ACC112 (cell line): ENCODE measurements around the gene SUPT6H.

Experiments
- H2AFZ ChIP-seq: fragments of 200-600 bp; sonication (generic); one replicate; pipeline ENCODE4 v1.6.0; 2017; ENCODE audit warnings: antibody characterized with exemption, low read length; ENCODE audit not compliant: unreplicated experiment
- H3K27ac ChIP-seq: fragments of 200-600 bp; sonication (generic); 2 replicates; pipeline ENCODE4 v1.5.1; 2014; ENCODE audit warnings: low read depth, mild to moderate bottlenecking, antibody characterized with exemption, low read length, moderate library complexity
- H3K27me3 ChIP-seq: fragments of 200-600 bp; sonication (generic); 2 replicates; pipeline ENCODE4 v1.6.1; 2014; ENCODE audit warnings: mild to moderate bottlenecking, antibody characterized with exemption, low read length, moderate library complexity, mixed read lengths; ENCODE audit not compliant: insufficient read depth
- H3K36me3 ChIP-seq: fragments of 200-600 bp; sonication (generic); 2 replicates; pipeline ENCODE4 v1.6.1; 2016; ENCODE audit warnings: mild to moderate bottlenecking, antibody characterized with exemption, low read length, moderate library complexity, mixed read lengths; ENCODE audit not compliant: insufficient read depth
- H3K4me1 ChIP-seq: fragments of 200-600 bp; sonication (generic); one replicate; pipeline ENCODE4 v1.6.1; 2016; ENCODE audit warnings: low read length, mixed read lengths; ENCODE audit not compliant: insufficient read depth, unreplicated experiment, control insufficient read depth
- H3K4me3 ChIP-seq: fragments of 200-600 bp; sonication (generic); 2 replicates; pipeline ENCODE4 v1.5.1; 2014; ENCODE audit warnings: mild to moderate bottlenecking, low read depth, low read length
- H3K79me2 ChIP-seq: fragments of 200-600 bp; sonication (generic); one replicate; pipeline ENCODE4 v1.6.0; 2016; ENCODE audit warnings: low read length; ENCODE audit not compliant: control insufficient read depth, unreplicated experiment, insufficient read depth

The SUPT6H gene

GRCh38 chr17:28738680-28739384 lies 76.8 kb downstream of the SUPT6H start:
- no peaks in the 10 kb centered on the region for H3K27me3 ChIP-seq
- H3K36me3 ChIP-seq = no peaks in the 10 kb centered on the region
- H2AFZ ChIP-seq = no peak overlapping the region
- H3K4me1 ChIP-seq = peaks cover 5% of the 10 kb centered on the region
- no peak overlapping the region for H3K27ac ChIP-seq
- H3K79me2 ChIP-seq = no peaks in the 10 kb centered on the region
- no peak overlapping the region for H3K4me3 ChIP-seq

- Histone ChIP-seq H3K79me2 (peaks cover 15% of the 10 kb centered on the region), H3K36me3 (no peaks in the 10 kb centered on the region), H3K4me3 (no peak overlapping the region), H3K4me1 (peaks cover 7% of the 10 kb centered on the region), H2AFZ (no peak overlapping the region), H3K27ac (no peak overlapping the region), H3K27me3 (no peaks in the 10 kb centered on the region)
Measured at GRCh38 chr17:28740406-28741357, 78.7 kb downstream of the SUPT6H start.

GRCh38 chr17:28741358-28742349 lies 79.6 kb downstream of the SUPT6H start:
- H3K27me3 ChIP-seq = no peaks in the 10 kb centered on the region
- H3K4me1 ChIP-seq = peaks cover 16% of the 10 kb centered on the region
- no peak overlapping the region for H3K27ac ChIP-seq
- no peak overlapping the region for H3K4me3 ChIP-seq
- H3K79me2 ChIP-seq = peaks cover 25% of the 10 kb centered on the region
- no peaks in the 10 kb centered on the region for H3K36me3 ChIP-seq
- H2AFZ ChIP-seq = no peak overlapping the region

- H3K27ac ChIP-seq = peak within 1 kb of the TSS; percentile 85
- no peaks in the 10 kb centered on the region for H3K27me3 ChIP-seq
- peaks cover 5% of the 10 kb centered on the region; the same call in 1 of the 2 replicates for H3K36me3 ChIP-seq
- H2AFZ ChIP-seq = peak within 1 kb of the TSS; percentile 34
- H3K4me3 ChIP-seq = peak within 1 kb of the TSS; percentile 95
- peaks cover 34% of the 10 kb centered on the region for H3K79me2 ChIP-seq
- H3K4me1 ChIP-seq = peaks cover 25% of the 10 kb centered on the region
Measured at GRCh38 chr17:28743243-28744103, 81.5 kb downstream of the SUPT6H start, which contains the start of gene TRAF4. Gene TRAF4 (plus strand): TSS chr17:28744011. CDS start chr17:28744113, 102 bp downstream.

- peaks cover 32% of the 10 kb centered on the region for H3K4me1 ChIP-seq
- peaks cover 5% of the 10 kb centered on the region; the same call in 1 of the 2 replicates for H3K36me3 ChIP-seq
- H3K4me3 ChIP-seq = peak overlapping the region; percentile 95
- peak overlapping the region; percentile 85 for H3K27ac ChIP-seq
- H2AFZ ChIP-seq = no peak overlapping the region
- H3K79me2 ChIP-seq = peaks cover 34% of the 10 kb centered on the region
- H3K27me3 ChIP-seq = no peaks in the 10 kb centered on the region
Measured at GRCh38 chr17:28744104-28744971, 82.3 kb downstream of the SUPT6H start.

- H2AFZ ChIP-seq = no peak overlapping the region
- peak overlapping the region; percentile 95 for H3K4me3 ChIP-seq
- H3K36me3 ChIP-seq = peaks cover 5% of the 10 kb centered on the region; the same call in 1 of the 2 replicates
- H3K79me2 ChIP-seq = peaks cover 34% of the 10 kb centered on the region
- H3K27me3 ChIP-seq = no peaks in the 10 kb centered on the region
- H3K27ac ChIP-seq = peak overlapping the region; percentile 85
- H3K4me1 ChIP-seq = peaks cover 33% of the 10 kb centered on the region
Measured at GRCh38 chr17:28744972-28745785, 83.2 kb downstream of the SUPT6H start.

- Histone ChIP-seq H3K27me3 (no peaks in the 10 kb centered on the region), H3K4me1 (peaks cover 33% of the 10 kb centered on the region), H3K36me3 (peaks cover 10% of the 10 kb centered on the region; the same call in 1 of the 2 replicates), H3K79me2 (peaks cover 36% of the 10 kb centered on the region), H3K27ac (peak overlapping the region; percentile 85; the same call in 1 of the 2 replicates), H3K4me3 (peak overlapping the region; percentile 95), H2AFZ (no peak overlapping the region)
Measured at GRCh38 chr17:28745786-28746411, 83.9 kb downstream of the SUPT6H start.

- Histone ChIP-seq H3K27me3 (no peaks in the 10 kb centered on the region), H3K4me1 (peaks cover 33% of the 10 kb centered on the region), H3K27ac (peak overlapping the region; percentile 85; the same call in 1 of the 2 replicates), H3K79me2 (peaks cover 38% of the 10 kb centered on the region), H3K36me3 (peaks cover 12% of the 10 kb centered on the region; the same call in 1 of the 2 replicates), H3K4me3 (peak overlapping the region; percentile 95), H2AFZ (no peak overlapping the region)
Measured at GRCh38 chr17:28746611-28747050, 84.6 kb downstream of the SUPT6H start.
